Neural progenitor cell (in vitro differentiated cells): ENCODE measurements around the gene JPH2. TPM values are rescaled to one million over a fixed set of nuclear protein-coding genes. Genes with fewer than 3 reads are reported as not detected.

ENCODE experiments used
- DNase-seq: peaks from one replicate; pipeline ENCODE4 v3.0.0-alpha.2; 2016; ENCODE audit warnings: low spot score
- H2AFZ ChIP-seq: fragments of 200-600 bp; sonication (generic); replicated peaks from 2 replicates; pipeline ENCODE4 v1.6.1; 2016; ENCODE audit warnings: antibody characterized with exemption
- H3F3A ChIP-seq: fragments of 200-600 bp; sonication (generic); 2 replicates; pipeline ENCODE4 v1.6.1; 2016; ENCODE audit warnings: antibody characterized with exemption, low read depth
- H3K27ac ChIP-seq: fragments of 200-600 bp; sonication (generic); 2 replicates; pipeline ENCODE4 v1.5.1; 2016; ENCODE audit warnings: mild to moderate bottlenecking
- H3K27me3 ChIP-seq: fragments of 200-600 bp; sonication (generic); 2 replicates; pipeline ENCODE4 v1.6.1; 2016; ENCODE audit warnings: mild to moderate bottlenecking, moderate library complexity
- H3K36me3 ChIP-seq: fragments of 200-600 bp; sonication (generic); 2 replicates; pipeline ENCODE4 v1.5.1; 2016
- H3K4me1 ChIP-seq: fragments of 200-600 bp; sonication (generic); 2 replicates; pipeline ENCODE4 v1.6.1; 2016; ENCODE audit warnings: mixed run types
- H3K4me2 ChIP-seq: fragments of 200-600 bp; sonication (generic); 2 replicates; pipeline ENCODE4 v1.6.1; 2016
- H3K4me3 ChIP-seq: fragments of 200-600 bp; sonication (generic); 2 replicates; pipeline ENCODE4 v1.5.1; 2016
- H3K79me2 ChIP-seq: fragments of 200-600 bp; sonication (generic); 2 replicates; pipeline ENCODE4 v1.6.1; 2016; ENCODE audit warnings: low read depth
- H3K9ac ChIP-seq: fragments of 200-600 bp; sonication (generic); 2 replicates; pipeline ENCODE4 v1.6.1; 2016
- H3K9me3 ChIP-seq: fragments of 200-600 bp; sonication (generic); 2 replicates; pipeline ENCODE4 v1.5.1; 2016; ENCODE audit warnings: low read depth
- H4K20me1 ChIP-seq: fragments of 200-600 bp; sonication (generic); 2 replicates; pipeline ENCODE4 v1.6.1; 2016; ENCODE audit warnings: low read depth
- H3K27ac Mint-ChIP-seq: 3 replicates; pipeline ENCODE4 v1.8.0; 2021; ENCODE audit warnings: mixed read lengths
- H3K27me3 Mint-ChIP-seq: 2 replicates; pipeline ENCODE4 v1.8.0; 2022; ENCODE audit warnings: low read depth, mild to moderate bottlenecking, inconsistent platforms, moderate library complexity, mixed read lengths; ENCODE audit not compliant: insufficient read depth
- H3K36me3 Mint-ChIP-seq: 3 replicates; pipeline ENCODE4 v1.8.0; 2021; ENCODE audit warnings: mixed read lengths
- H3K4me1 Mint-ChIP-seq: 3 replicates; pipeline ENCODE4 v1.8.0; 2021; ENCODE audit warnings: mixed read lengths
- H3K4me3 Mint-ChIP-seq: 3 replicates; pipeline ENCODE4 v1.8.0; 2021; ENCODE audit warnings: mild to moderate bottlenecking, moderate library complexity, mixed read lengths
- H3K9me3 Mint-ChIP-seq: 3 replicates; pipeline ENCODE4 v1.8.0; 2020; ENCODE audit warnings: mixed read lengths
- CTCF ChIP-seq: fragments of 200-600 bp; sonication (generic); IDR thresholded peaks from 2 replicates; pipeline ENCODE4 v1.5.1; 2017; ENCODE audit warnings: antibody characterized with exemption, mild to moderate bottlenecking
- EZH2 ChIP-seq: fragments of 200-600 bp; sonication (generic); IDR thresholded peaks from 2 replicates; pipeline ENCODE4 v1.6.1; 2017; ENCODE audit warnings: antibody characterized with exemption, mild to moderate bottlenecking, moderate library complexity
- EZH2phosphoT487 ChIP-seq: fragments of 200-600 bp; sonication (generic); IDR thresholded peaks from 2 replicates; pipeline ENCODE4 v1.6.1; 2017; ENCODE audit warnings: antibody characterized with exemption
- total RNA-seq: library from RNA; depleted of rRNA; stranded (reverse); fragments of >200 nt; gene quantifications from 2 replicates; pipeline ENCODE4 v1.2.3, GENCODE V29; 2015; ENCODE audit warnings: low replicate concordance

Gene JPH2
- total RNA-seq, 1 donor from 2014 or later: not detected

GRCh38 chr20:44203161-44203560, 16.2 kb upstream of the JPH2 start:
- H3K27ac ChIP-seq: no peak overlapping the region
- H3K36me3 ChIP-seq: peaks cover 5% of the 10 kb centered on the region
- peaks cover 62% of the 10 kb centered on the region for H4K20me1 ChIP-seq
- no peak overlapping the region for H3K4me3 ChIP-seq
- DNase-seq: no peak
- no peak overlapping the region for H2AFZ ChIP-seq
- no peaks in the 10 kb centered on the region for H3K27me3 Mint-ChIP-seq
- H3K9me3 ChIP-seq: no peaks in the 10 kb centered on the region
- H3K4me1 Mint-ChIP-seq: peaks cover 16% of the 10 kb centered on the region
- H3K27me3 ChIP-seq: no peaks in the 10 kb centered on the region
- peaks cover 20% of the 10 kb centered on the region for H3K36me3 Mint-ChIP-seq
- no peak overlapping the region for H3K9ac ChIP-seq
- no peaks in the 10 kb centered on the region for H3K9me3 Mint-ChIP-seq
- no peak overlapping the region for H3K4me2 ChIP-seq
- H3K79me2 ChIP-seq: peaks cover 77% of the 10 kb centered on the region
- H3K4me1 ChIP-seq: peaks cover under 1% of the 10 kb centered on the region
- no peak overlapping the region for H3K27ac Mint-ChIP-seq
- H3K4me3 Mint-ChIP-seq: no peak overlapping the region
- H3F3A ChIP-seq: no peaks in the 10 kb centered on the region
- no peak for TF ChIP-seq EZH2
- TF ChIP-seq CTCF: no peak
- no peak for TF ChIP-seq EZH2phosphoT487

GRCh38 chr20:44200983-44201382, 14.0 kb upstream of the JPH2 start:
- Histone ChIP-seq H4K20me1 (peaks cover 57% of the 10 kb centered on the region), H3K4me2 (no peak overlapping the region), H3F3A (no peaks in the 10 kb centered on the region), H3K79me2 (peaks cover 55% of the 10 kb centered on the region), H3K9ac (no peak overlapping the region), H3K27ac (no peak overlapping the region), H3K27me3 (no peaks in the 10 kb centered on the region), H3K4me3 (no peak overlapping the region), H2AFZ (no peak overlapping the region), H3K9me3 (no peaks in the 10 kb centered on the region), H3K4me1 (no peaks in the 10 kb centered on the region), H3K36me3 (peaks cover 10% of the 10 kb centered on the region)
- Mint-ChIP-seq H3K27ac (no peak overlapping the region), H3K9me3 (no peaks in the 10 kb centered on the region), H3K4me3 (no peak overlapping the region), H3K4me1 (peaks cover 13% of the 10 kb centered on the region), H3K27me3 (no peaks in the 10 kb centered on the region), H3K36me3 (peaks cover 31% of the 10 kb centered on the region)
- DNase-seq: no peak
- no peak for TF ChIP-seq EZH2
- no peak for TF ChIP-seq CTCF
- no peak for TF ChIP-seq EZH2phosphoT487

- no peaks in the 10 kb centered on the region for H3F3A ChIP-seq
- Mint-ChIP-seq H3K36me3 (peaks cover 34% of the 10 kb centered on the region), H3K27ac (no peak overlapping the region), H3K27me3 (no peaks in the 10 kb centered on the region), H3K9me3 (no peaks in the 10 kb centered on the region), H3K4me3 (no peak overlapping the region), H3K4me1 (peaks cover 16% of the 10 kb centered on the region)
- no peak for DNase-seq
- H3K4me1 ChIP-seq: no peaks in the 10 kb centered on the region
- H3K9ac ChIP-seq: no peak overlapping the region
- no peak overlapping the region for H2AFZ ChIP-seq
- H3K27ac ChIP-seq: no peak overlapping the region
- H3K79me2 ChIP-seq: peaks cover 49% of the 10 kb centered on the region
- H3K4me2 ChIP-seq: no peak overlapping the region
- H3K9me3 ChIP-seq: no peaks in the 10 kb centered on the region
- no peak for TF ChIP-seq EZH2phosphoT487
- no peak for TF ChIP-seq CTCF
- TF ChIP-seq EZH2: no peak
- H4K20me1 ChIP-seq: peaks cover 57% of the 10 kb centered on the region
- H3K4me3 ChIP-seq: no peak overlapping the region
- H3K27me3 ChIP-seq: no peaks in the 10 kb centered on the region
- H3K36me3 ChIP-seq: peaks cover 10% of the 10 kb centered on the region
Measured at GRCh38 chr20:44200371-44200770, 13.4 kb upstream of the JPH2 start.

DNA sequence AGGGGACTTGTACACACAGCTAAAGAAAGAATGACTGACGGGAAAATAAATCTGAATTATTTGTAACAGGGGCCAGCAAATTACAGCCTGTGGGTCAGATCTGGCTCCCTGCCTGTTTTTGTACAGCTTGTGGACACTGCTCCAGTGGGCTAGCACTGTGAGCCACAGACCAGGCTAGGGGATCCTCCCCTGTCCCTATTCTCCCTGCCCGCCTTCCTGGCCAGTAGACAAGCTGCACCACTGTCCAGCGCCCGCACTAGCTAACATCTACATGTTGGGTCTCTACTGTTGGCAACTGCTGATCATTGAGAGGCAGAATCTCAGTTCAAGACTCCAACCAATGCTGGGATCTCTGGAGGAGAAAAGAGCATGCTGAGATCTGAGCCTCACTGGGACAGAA, 12.9 kb upstream of the JPH2 start:
- H3K4me2 ChIP-seq: no peak overlapping the region
- Mint-ChIP-seq H3K4me1 (peaks cover 16% of the 10 kb centered on the region), H3K36me3 (peaks cover 34% of the 10 kb centered on the region), H3K9me3 (no peaks in the 10 kb centered on the region), H3K27ac (no peak overlapping the region), H3K27me3 (no peaks in the 10 kb centered on the region), H3K4me3 (no peak overlapping the region)
- H3K4me3 ChIP-seq: no peak overlapping the region
- H3K4me1 ChIP-seq: no peaks in the 10 kb centered on the region
- H3K79me2 ChIP-seq: peaks cover 44% of the 10 kb centered on the region
- no peak overlapping the region for H3K27ac ChIP-seq
- H4K20me1 ChIP-seq: peaks cover 62% of the 10 kb centered on the region
- no peak overlapping the region for H2AFZ ChIP-seq
- DNase-seq: no peak
- H3K9me3 ChIP-seq: no peaks in the 10 kb centered on the region
- H3K36me3 ChIP-seq: peaks cover 10% of the 10 kb centered on the region
- no peaks in the 10 kb centered on the region for H3F3A ChIP-seq
- no peaks in the 10 kb centered on the region for H3K27me3 ChIP-seq
- TF ChIP-seq EZH2 (no peak), EZH2phosphoT487 (no peak), CTCF (no peak)
- H3K9ac ChIP-seq: no peak overlapping the region
